CD4-positive, alpha-beta T cell treated with Interleukin-17A for 1 hour (primary cell): Measurements from ENCODE around the gene ARHGEF17.

Source experiments
- DNase-seq: peaks from one replicate; pipeline ENCODE4 v3.0.0-alpha.2; 2020

ARHGEF17 gene

DNA sequence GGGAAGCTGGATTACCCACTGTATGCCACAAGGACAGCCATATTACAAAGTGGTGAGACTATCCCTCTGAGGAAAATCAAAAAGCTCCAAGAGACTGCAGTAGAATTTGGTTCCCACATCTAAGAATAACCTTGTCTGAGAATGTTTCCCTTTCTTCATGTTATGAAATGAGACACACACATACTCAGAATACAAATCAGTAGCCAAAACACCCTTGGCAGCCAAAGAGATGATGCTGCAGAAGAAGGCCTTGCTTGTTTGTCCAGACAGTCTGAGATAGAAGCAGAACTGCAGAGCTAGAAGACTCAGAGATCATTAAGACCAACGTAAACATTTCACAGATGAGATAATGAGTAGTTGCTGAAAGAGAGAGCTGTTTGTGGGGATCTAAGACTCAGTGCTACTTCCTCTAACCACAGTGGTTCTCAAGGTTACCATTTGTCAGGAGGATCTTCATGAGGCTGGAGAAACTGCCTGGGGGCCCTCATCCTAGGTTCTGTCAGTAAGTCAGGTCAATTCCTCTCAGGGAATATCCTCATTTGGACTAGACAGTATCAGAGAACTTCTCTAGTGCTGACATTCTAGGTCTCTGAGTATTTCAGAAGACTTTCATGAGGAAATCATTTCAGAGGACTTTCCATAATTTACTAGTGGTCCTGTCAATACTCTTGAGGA, 107.0 kb downstream of the ARHGEF17 start:
- DNase-seq: no peak

DNA sequence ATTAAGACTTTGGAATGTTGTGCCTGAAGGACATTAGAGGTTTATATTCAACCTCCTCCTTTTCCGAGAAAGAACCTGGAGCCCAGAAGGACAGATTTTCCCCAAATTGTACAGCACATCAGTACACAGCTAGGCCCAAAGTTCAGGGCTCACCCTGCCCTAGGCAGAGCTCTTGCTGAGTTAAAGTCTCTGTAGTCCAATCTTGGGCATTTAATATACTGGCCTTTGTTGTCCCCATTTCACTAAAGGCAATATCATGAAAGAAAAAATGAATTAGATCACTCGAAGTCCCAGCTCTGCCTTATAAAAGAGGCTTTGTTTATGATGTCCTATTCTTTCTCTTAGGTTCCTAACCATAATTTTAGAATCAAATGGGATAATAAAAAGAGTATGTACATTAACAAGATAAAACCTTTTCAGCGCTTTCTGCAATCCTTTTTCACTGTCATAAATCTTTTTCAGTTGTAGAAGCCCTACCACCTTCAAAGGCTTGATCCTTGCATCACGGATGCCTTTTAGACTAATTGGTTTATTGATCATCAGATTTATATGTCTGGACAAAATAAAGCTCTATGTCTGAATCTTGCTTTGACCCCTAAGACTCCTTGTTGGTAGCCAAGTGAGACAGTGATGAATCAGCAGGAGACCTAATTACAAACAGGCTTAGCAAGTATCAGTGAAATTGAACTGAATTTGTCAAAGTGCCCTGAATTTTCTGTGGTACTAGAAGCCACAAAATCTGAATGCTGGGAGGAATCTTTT, 108.0 kb downstream of the ARHGEF17 start:
- DNase-seq: no peak

DNA sequence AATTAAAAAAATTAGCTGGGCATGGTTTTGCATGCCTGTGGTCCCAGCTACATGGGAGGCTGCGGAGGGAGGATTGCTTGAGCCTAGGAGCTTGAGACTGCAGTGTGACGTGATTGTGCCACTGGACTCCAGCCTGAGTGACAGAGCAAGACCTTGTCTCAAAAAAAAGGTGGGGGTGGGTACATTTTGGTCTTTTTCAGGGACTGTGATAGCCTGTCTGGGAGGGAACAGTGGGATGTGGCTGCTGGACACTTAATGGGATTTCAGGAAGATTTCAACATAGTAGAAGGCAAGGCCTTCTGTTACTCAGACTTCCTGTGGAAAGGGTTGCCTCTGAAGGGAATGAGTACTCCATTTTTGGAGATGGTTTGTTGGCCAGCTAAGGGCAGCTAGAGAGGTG, 108.7 kb downstream of the ARHGEF17 start:
- no peak for DNase-seq
